K562 treated with DMSO at 1 percent for 4 hours (cell line): ENCODE results near the gene MTREX. TPM values are rescaled to one million over a fixed set of nuclear protein-coding genes. Genes with fewer than 3 reads are reported as not detected.

ENCODE experiments used
- total RNA-seq: library from RNA; unstranded; fragments of 300-600 nt; gene quantifications from 2 replicates; pipeline ENCODE4 v1.2.3, GENCODE V29; 2022; ENCODE audit not compliant: insufficient read depth

MTREX gene
- 35.1 and 36.6 TPM in 2 replicates for total RNA-seq

GRCh38 chr5:55307383-55308253 lies at the start of gene MTREX, which contains the start of gene DHX29:
Gene MTREX (plus strand): TSS chr5:55307989. CDS start chr5:55308014, 25 bp downstream.
Gene DHX29 (minus strand): TSS chr5:55307694. CDS start chr5:55307573, 121 bp downstream.

Other genes with a start within 250 kb of the MTREX start
- not detected in 2 replicates for gene GZMA, start 205.3 kb upstream of the MTREX start, total RNA-seq
- gene GPX8, start 147.8 kb upstream of the MTREX start, total RNA-seq, result 1.9 and 3.9 TPM in 2 replicates
- gene CDC20B, start 134.8 kb upstream of the MTREX start, total RNA-seq, result not detected in 2 replicates
- 0.38 TPM in 1 of 2 replicates, not detected in the other for gene MCIDAS, start 80.7 kb upstream of the MTREX start, total RNA-seq
- 1.8 and 2.1 TPM in 2 replicates for gene CCNO, start 74.4 kb upstream of the MTREX start, total RNA-seq
- 13.4 and 17.0 TPM in 2 replicates for gene DHX29, start 295 bp upstream of the MTREX start, total RNA-seq
- not detected in 2 replicates for gene PLPP1, start 227.0 kb downstream of the MTREX start, total RNA-seq